Measurements from ENCODE around the gene DAND5. TPM values are rescaled to one million over a fixed set of nuclear protein-coding genes. Genes with fewer than 3 reads are reported as not detected.

Gene DAND5
- polyA plus RNA-seq, 2 of the 4 experiments (the other 2 are of a cell fraction), result 0.12 to 0.21 TPM

- WGBS (ENCODE audit: missing lambda C conversion rate), result 17% methylated on average over 3 of the region's 10 CpGs
- ChIA-PET POLR2A (interaction anchor here (1.2 kb wide), 1 partner anchor 69 kb away, joined by 3 read pairs; no protein-coding TSS in a partner anchor), CTCF (interaction anchor here (0.8 to 16.3 kb wide), 8 partner anchors 9 to 108 kb away, joined by 3 to 309 read pairs (median 8); no protein-coding TSS in a partner anchor)
- no peak for ATAC-seq
- no peak for TF ChIP-seq EHMT2 (IDR thresholded peaks at IDR 0.05; ENCODE audit: low read depth)
- TF ChIP-seq ESRRA (IDR thresholded peaks at IDR 0.05; ENCODE audit: borderline replicate concordance, low read length), result no peak
- no peak for TF ChIP-seq HES2 (IDR thresholded peaks at IDR 0.05)
- TF ChIP-seq MAX (IDR thresholded peaks at IDR 0.05), result no peak
- no peak for TF ChIP-seq CHD2 (IDR thresholded peaks at IDR 0.05; ENCODE audit: low read length, partially characterized antibody)
- TF ChIP-seq ELK1 (IDR thresholded peaks at IDR 0.05; ENCODE audit: low read depth, low read length), result no peak
- TF ChIP-seq BCL3 (IDR thresholded peaks at IDR 0.05), result no peak
- no peak for TF ChIP-seq PBX3 (IDR thresholded peaks at IDR 0.05)
- no peak for TF ChIP-seq E2F6 (IDR thresholded peaks at IDR 0.05; ENCODE audit: borderline replicate concordance, low read depth)
- TF ChIP-seq CHD4 (IDR thresholded peaks at IDR 0.05; ENCODE audit: borderline replicate concordance), result no peak
- TF ChIP-seq RARB (CRISPR knock-in tag; IDR thresholded peaks at IDR 0.05), result no peak
- TF ChIP-seq ZC3H11A (IDR thresholded peaks at IDR 0.05), result no peak
- no peak for TF ChIP-seq NFE2L2 (conservative IDR thresholded peaks at IDR 0.05; ENCODE audit: low read length)
- no peak for TF ChIP-seq MAZ (IDR thresholded peaks at IDR 0.05; ENCODE audit: borderline replicate concordance, low read depth, low read length)
- no peak for TF ChIP-seq MYC (IDR thresholded peaks at IDR 0.05; ENCODE audit: borderline replicate concordance, low read length)
- TF ChIP-seq FOXS1 (CRISPR knock-in tag; IDR thresholded peaks at IDR 0.05), result no peak
- no peak for TF ChIP-seq KDM5A (IDR thresholded peaks at IDR 0.05)
- TF ChIP-seq EHF (CRISPR knock-in tag; IDR thresholded peaks at IDR 0.05), result no peak
- Histone ChIP-seq H3K4me3 (no peak overlapping the region), H3K4me2 (no peak overlapping the region), H3K27ac (no peak overlapping the region; a peak in 1 of 6 replicates), H3K9me3 (no peaks in the 10 kb centered on the region), H3K4me1 (0 out of 3 replicates have a peak, but pooled peaks cover 3% of the 10 kb centered on the region)
- no peak for DNase-seq (ENCODE audit: low read depth in 1 of 2, low spot score in 1 of 2)
- FAIRE-seq, result no peak
Measured at GRCh38 chr19:12984683-12985048, 15.3 kb downstream of the DAND5 start.

GRCh38 chr19:12985049-12985776 is 15.8 kb downstream of the DAND5 start:
- no peak for FAIRE-seq
- H3K4me2 ChIP-seq, result no peak overlapping the region
- H3K9me3 ChIP-seq, result no peaks in the 10 kb centered on the region
- POLR2A ChIA-PET, result interaction anchor here (1.2 kb wide), 1 partner anchor 69 kb away, joined by 3 read pairs; no protein-coding TSS in a partner anchor
- DNase-seq (ENCODE audit: low read depth in 1 of 2, low spot score in 1 of 2), result no peak
- H3K4me1 ChIP-seq, result 0 out of 3 replicates have a peak, but pooled peaks cover 3% of the 10 kb centered on the region
- H3K4me3 ChIP-seq, result no peak overlapping the region
- CTCF ChIA-PET, result interaction anchor here (0.8 to 16.3 kb wide), 8 partner anchors 8 to 108 kb away, joined by 3 to 309 read pairs (median 8); no protein-coding TSS in a partner anchor
- no peak overlapping the region for H3K27ac ChIP-seq
- TF ChIP-seq ELK1 (IDR thresholded peaks at IDR 0.05; ENCODE audit: low read depth, low read length), result no peak
- no peak for TF ChIP-seq MAFK (IDR thresholded peaks at IDR 0.05; ENCODE audit: partially characterized antibody)
- no peak for TF ChIP-seq TFCP2L1 (CRISPR knock-in tag; IDR thresholded peaks at IDR 0.05)
- no peak for TF ChIP-seq ZFP36 (IDR thresholded peaks at IDR 0.05; ENCODE audit: borderline replicate concordance, partially characterized antibody)
- TF ChIP-seq EP300 (IDR thresholded peaks at IDR 0.05), result no peak
- ATAC-seq, result peak; percentile 6 to 44; a peak in 3 of 6 replicates
- 56% methylated on average over 13 of the region's 16 CpGs for WGBS (ENCODE audit: missing lambda C conversion rate)

Measured in A549 (cell line).